SJSA1 (cell line): ENCODE measurements around the gene DEFB131A. TPM values are rescaled to one million over a fixed set of nuclear protein-coding genes. Genes with fewer than 3 reads are reported as not detected.
"Not testable (repeated sequence)": the region's sequence is repeated elsewhere in the genome, so short reads cannot be mapped to it uniquely, and the experiment has no call there.

Experiments used
- DNase-seq, 2 experiments: peaks; one replicate each; pipeline ENCODE4 v3.0.0-alpha.2; 2015 to 2020; ENCODE audit warnings: low spot score in 2 of 2, low read depth in 1 of 2
- H3K27ac ChIP-seq: fragments of 250-450 bp; sonication (Bioruptor Pico); 2 replicates; pipeline ENCODE4 v1.5.1; 2020; ENCODE audit warnings: mild to moderate bottlenecking, moderate library complexity
- H3K27me3 ChIP-seq: fragments of 250-450 bp; sonication (Bioruptor Pico); replicated peaks from 2 replicates; pipeline ENCODE4 v1.5.1; 2020; ENCODE audit warnings: mild to moderate bottlenecking, moderate library complexity
- H3K36me3 ChIP-seq: fragments of 250-450 bp; sonication (Bioruptor Pico); 2 replicates; pipeline ENCODE4 v1.5.1; 2020; ENCODE audit warnings: mild to moderate bottlenecking
- H3K4me1 ChIP-seq: fragments of 250-450 bp; sonication (Bioruptor Pico); replicated peaks from 2 replicates; pipeline ENCODE4 v1.6.1; 2021; ENCODE audit warnings: mild to moderate bottlenecking
- H3K4me3 ChIP-seq: fragments of 250-450 bp; sonication (Bioruptor Pico); 2 replicates; pipeline ENCODE4 v1.5.1; 2020; ENCODE audit warnings: mild to moderate bottlenecking
- H3K9me3 ChIP-seq: fragments of 250-450 bp; sonication (Bioruptor Pico); replicated peaks from 2 replicates; pipeline ENCODE4 v1.5.1; 2020; ENCODE audit warnings: mild to moderate bottlenecking
- total RNA-seq: library from RNA; depleted of rRNA; stranded (reverse); fragments of >200 nt; shearing (Covaris generic); gene quantifications from 2 replicates; pipeline ENCODE4 v1.2.3, GENCODE V29; 2014

The DEFB131A gene
- total RNA-seq, 1 experiment from 2014 or later: not detected

- not testable (repeated sequence) for H3K36me3 ChIP-seq, H3K27me3 ChIP-seq, H3K4me1 ChIP-seq, H3K27ac ChIP-seq, H3K4me3 ChIP-seq, DNase-seq, H3K9me3 ChIP-seq
These were observed 35.9 kb downstream of the DEFB131A start for GRCh38 chr4:9480066-9480465.

GRCh38 chr4:9482871-9483270, 38.7 kb downstream of the DEFB131A start:
- not testable (repeated sequence) for H3K27me3 ChIP-seq, H3K36me3 ChIP-seq, H3K27ac ChIP-seq, DNase-seq, H3K9me3 ChIP-seq, H3K4me3 ChIP-seq, H3K4me1 ChIP-seq

- not testable (repeated sequence) for H3K9me3 ChIP-seq, DNase-seq, H3K27ac ChIP-seq, H3K4me1 ChIP-seq, H3K36me3 ChIP-seq, H3K4me3 ChIP-seq, H3K27me3 ChIP-seq
These were observed 39.5 kb downstream of the DEFB131A start for GRCh38 chr4:9483682-9484081.

- H3K27ac ChIP-seq: not testable (repeated sequence)
These were observed 42.7 kb downstream of the DEFB131A start for GRCh38 chr4:9486880-9487279.

GRCh38 chr4:9488796-9489195, 44.6 kb downstream of the DEFB131A start:
- not testable (repeated sequence) for H3K9me3 ChIP-seq

More at GRCh38 chr4:9486880-9487279, 42.7 kb downstream of the DEFB131A start:
- DNase-seq, H3K4me3 ChIP-seq, H3K27me3 ChIP-seq, H3K36me3 ChIP-seq, H3K9me3 ChIP-seq, H3K4me1 ChIP-seq: not testable (repeated sequence)

GRCh38 chr4:9490496-9490895, 46.3 kb downstream of the DEFB131A start:
- not testable (repeated sequence) for H3K27ac ChIP-seq, H3K4me1 ChIP-seq, H3K4me3 ChIP-seq, H3K9me3 ChIP-seq, DNase-seq, H3K36me3 ChIP-seq, H3K27me3 ChIP-seq

More at GRCh38 chr4:9488796-9489195, 44.6 kb downstream of the DEFB131A start:
- not testable (repeated sequence) for H3K4me1 ChIP-seq, H3K27me3 ChIP-seq, H3K27ac ChIP-seq, H3K4me3 ChIP-seq, DNase-seq, H3K36me3 ChIP-seq

- not testable (repeated sequence) for H3K27ac ChIP-seq, H3K4me3 ChIP-seq, H3K4me1 ChIP-seq, H3K36me3 ChIP-seq, DNase-seq, H3K9me3 ChIP-seq, H3K27me3 ChIP-seq
These were observed 46.8 kb downstream of the DEFB131A start for GRCh38 chr4:9490986-9491385.

- not testable (repeated sequence) for H3K9me3 ChIP-seq, H3K36me3 ChIP-seq, H3K27ac ChIP-seq, H3K27me3 ChIP-seq, H3K4me1 ChIP-seq, DNase-seq, H3K4me3 ChIP-seq
These were observed 49.4 kb downstream of the DEFB131A start for GRCh38 chr4:9493589-9493988.

GRCh38 chr4:9494256-9495035, 50.2 kb downstream of the DEFB131A start:
- not testable (repeated sequence) for H3K9me3 ChIP-seq, H3K4me3 ChIP-seq, H3K4me1 ChIP-seq

GRCh38 chr4:9495443-9495842, 51.2 kb downstream of the DEFB131A start:
- not testable (repeated sequence) for H3K9me3 ChIP-seq, H3K27me3 ChIP-seq, H3K27ac ChIP-seq, H3K4me3 ChIP-seq, H3K4me1 ChIP-seq, H3K36me3 ChIP-seq
- DNase-seq: peak in 1 of 2 experiments; percentile 55

More at GRCh38 chr4:9494256-9495035, 50.2 kb downstream of the DEFB131A start:
- not testable (repeated sequence) for H3K27ac ChIP-seq, DNase-seq, H3K27me3 ChIP-seq, H3K36me3 ChIP-seq

- H3K4me3 ChIP-seq, H3K9me3 ChIP-seq, H3K36me3 ChIP-seq, DNase-seq, H3K27me3 ChIP-seq, H3K4me1 ChIP-seq, H3K27ac ChIP-seq: not testable (repeated sequence)
These were observed 53.6 kb downstream of the DEFB131A start for GRCh38 chr4:9497575-9498467.

GRCh38 chr4:9498468-9499040, 54.3 kb downstream of the DEFB131A start:
- H3K9me3 ChIP-seq, H3K27ac ChIP-seq, H3K4me3 ChIP-seq, H3K4me1 ChIP-seq, H3K36me3 ChIP-seq, DNase-seq, H3K27me3 ChIP-seq: not testable (repeated sequence)

GRCh38 chr4:9499974-9500487, 55.8 kb downstream of the DEFB131A start:
- H3K4me3 ChIP-seq, H3K27ac ChIP-seq, H3K9me3 ChIP-seq, H3K27me3 ChIP-seq, H3K4me1 ChIP-seq, DNase-seq, H3K36me3 ChIP-seq: not testable (repeated sequence)
